Tibial artery (tissue), 4 donors: ENCODE data around the gene RASGRP3.

Experiments used
- DNase-seq, 2 donors: peaks; one replicate each; pipeline ENCODE4 v3.0.0-alpha.2; 2019
- H3K27ac ChIP-seq, 2 donors: fragments of 200-600 bp; sonication (generic) in 1 of 2; 1 replicate in 1 of 2; 2 replicates in 1 of 2; pipeline ENCODE4 v1.5.1; 2018 to 2019; ENCODE audit warnings: mild to moderate bottlenecking in 1 of 2
- H3K27me3 ChIP-seq, 2 donors: fragments of 200-600 bp; sonication (generic) in 1 of 2; one replicate each; pipeline versions ENCODE4 v1.5.1 to v1.6.0; 2016 to 2019
- H3K36me3 ChIP-seq, 3 donors: fragments of 200-600 bp; sonication (generic) in 2 of 3; one replicate each; pipeline ENCODE4 v1.5.1; 2016 to 2019; ENCODE audit warnings: mild to moderate bottlenecking in 2 of 3
- H3K4me1 ChIP-seq, 4 donors: fragments of 200-600 bp; sonication (generic) in 2 of 4; 1 replicate in 3 of 4; 2 replicates in 1 of 4; pipeline ENCODE4 v1.5.1; 2016 to 2019
- H3K4me3 ChIP-seq, 2 donors: fragments of 200-600 bp; sonication (generic) in 1 of 2; 1 replicate in 1 of 2; 2 replicates in 1 of 2; pipeline ENCODE4 v1.5.1; 2018 to 2019; ENCODE audit warnings: mild to moderate bottlenecking in 2 of 2
- H3K9me3 ChIP-seq, 3 donors: fragments of 200-600 bp; sonication (generic) in 1 of 3; one replicate each; pipeline ENCODE4 v1.5.1; 2016 to 2019
- intact Hi-C: fragments of 100-400 bp; cut with DNase I; formaldehyde crosslinking; loops from one replicate; pipeline ENCODE4 v1.15.0; 2023; ENCODE audit warnings: low total_unique reads
- TF ChIP-seq, protein P1 (sequence below), 2 experiments: fragments of 200-600 bp in 1 of 2; fragments of 450-650 bp in 1 of 2; IDR thresholded peaks; one replicate each; pipeline ENCODE4 v1.5.1; 2017 to 2019; ENCODE audit warnings: antibody characterized with exemption in 2 of 2, mild to moderate bottlenecking in 1 of 2, moderate library complexity in 1 of 2

Gene RASGRP3

GRCh38 chr2:33599943-33600192 lies 123.4 kb downstream of the RASGRP3 start:
- H3K4me3 ChIP-seq: peak overlapping the region; percentile 70 to 96
- H3K27ac ChIP-seq: peak overlapping the region; percentile 81 to 92
- H3K36me3 ChIP-seq: peaks cover 0 to 2% (median 0%) of the 10 kb centered on the region in 3 donors
- peaks cover 0 to 35% (median 12%) of the 10 kb centered on the region in 4 donors for H3K4me1 ChIP-seq
- DNase-seq: no peak
- intact Hi-C loops: no loop called here
- TF ChIP-seq, protein P1, sequence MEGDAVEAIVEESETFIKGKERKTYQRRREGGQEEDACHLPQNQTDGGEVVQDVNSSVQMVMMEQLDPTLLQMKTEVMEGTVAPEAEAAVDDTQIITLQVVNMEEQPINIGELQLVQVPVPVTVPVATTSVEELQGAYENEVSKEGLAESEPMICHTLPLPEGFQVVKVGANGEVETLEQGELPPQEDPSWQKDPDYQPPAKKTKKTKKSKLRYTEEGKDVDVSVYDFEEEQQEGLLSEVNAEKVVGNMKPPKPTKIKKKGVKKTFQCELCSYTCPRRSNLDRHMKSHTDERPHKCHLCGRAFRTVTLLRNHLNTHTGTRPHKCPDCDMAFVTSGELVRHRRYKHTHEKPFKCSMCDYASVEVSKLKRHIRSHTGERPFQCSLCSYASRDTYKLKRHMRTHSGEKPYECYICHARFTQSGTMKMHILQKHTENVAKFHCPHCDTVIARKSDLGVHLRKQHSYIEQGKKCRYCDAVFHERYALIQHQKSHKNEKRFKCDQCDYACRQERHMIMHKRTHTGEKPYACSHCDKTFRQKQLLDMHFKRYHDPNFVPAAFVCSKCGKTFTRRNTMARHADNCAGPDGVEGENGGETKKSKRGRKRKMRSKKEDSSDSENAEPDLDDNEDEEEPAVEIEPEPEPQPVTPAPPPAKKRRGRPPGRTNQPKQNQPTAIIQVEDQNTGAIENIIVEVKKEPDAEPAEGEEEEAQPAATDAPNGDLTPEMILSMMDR (IDR thresholded peaks at IDR 0.05): no peak
- H3K9me3 ChIP-seq: no peaks in the 10 kb centered on the region
- H3K27me3 ChIP-seq: no peaks in the 10 kb centered on the region

GRCh38 chr2:33602201-33602830 lies 125.9 kb downstream of the RASGRP3 start:
- TF ChIP-seq, protein P1 (IDR thresholded peaks at IDR 0.05): no peak
- no peaks in the 10 kb centered on the region for H3K36me3 ChIP-seq
- no peaks in the 10 kb centered on the region for H3K9me3 ChIP-seq
- H3K27ac ChIP-seq: no peak overlapping the region
- no peak for DNase-seq
- no peaks in the 10 kb centered on the region for H3K27me3 ChIP-seq
- peaks cover 0 to 19% (median 6%) of the 10 kb centered on the region in 4 donors for H3K4me1 ChIP-seq
- no peak overlapping the region for H3K4me3 ChIP-seq
- intact Hi-C loops: no loop called here

DNA sequence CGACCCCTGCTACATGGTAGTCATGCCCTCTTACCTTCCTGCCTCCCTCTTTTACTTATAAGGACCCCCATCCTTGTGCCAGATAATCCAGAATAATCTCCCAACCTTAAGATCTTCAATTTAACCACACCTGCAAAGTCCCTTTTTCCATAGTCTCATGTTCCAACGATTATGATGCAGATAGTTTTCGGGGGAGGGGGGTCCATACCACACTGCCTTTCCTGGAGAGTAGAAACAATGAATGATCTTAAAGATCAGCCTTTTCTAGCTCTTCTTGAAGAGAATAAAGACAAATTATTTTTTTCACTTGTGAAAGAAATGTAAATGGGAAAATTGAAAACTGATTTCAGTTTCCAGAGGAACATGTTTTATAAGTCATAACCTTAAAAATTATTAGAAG lies 127.0 kb downstream of the RASGRP3 start:
- H3K27me3 ChIP-seq: no peaks in the 10 kb centered on the region
- H3K36me3 ChIP-seq: no peaks in the 10 kb centered on the region
- peaks cover 0 to 16% (median under 1%) of the 10 kb centered on the region in 4 donors for H3K4me1 ChIP-seq
- H3K4me3 ChIP-seq: no peak overlapping the region
- no peaks in the 10 kb centered on the region for H3K9me3 ChIP-seq
- H3K27ac ChIP-seq: no peak overlapping the region
- TF ChIP-seq, protein P1 (IDR thresholded peaks at IDR 0.05): no peak
- intact Hi-C loops: no loop called here
- no peak for DNase-seq

DNA sequence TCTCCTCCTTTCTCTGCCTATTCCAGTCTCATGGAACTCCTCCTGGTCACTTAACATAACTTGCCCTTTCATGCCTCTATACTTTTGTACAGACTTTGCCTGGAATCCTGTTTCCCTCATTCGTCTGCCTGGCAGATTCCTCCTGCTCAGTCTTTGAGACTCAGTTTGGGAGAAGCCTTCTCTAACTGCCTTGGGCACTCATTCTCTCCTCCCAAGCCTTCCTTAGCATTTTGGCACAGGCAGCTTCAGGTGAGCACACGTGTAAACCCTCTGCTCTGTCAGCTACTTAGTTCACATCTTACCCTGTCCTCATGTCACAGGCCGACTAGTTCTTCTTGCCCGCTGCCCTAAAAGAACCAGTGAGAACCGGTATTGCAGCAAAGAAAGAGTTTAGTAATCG lies 128.6 kb downstream of the RASGRP3 start:
- Histone ChIP-seq H3K4me1 (peaks cover 0 to 16% (median 0%) of the 10 kb centered on the region in 4 donors), H3K27ac (no peak overlapping the region), H3K9me3 (no peaks in the 10 kb centered on the region), H3K27me3 (no peaks in the 10 kb centered on the region), H3K4me3 (no peak overlapping the region), H3K36me3 (no peaks in the 10 kb centered on the region)
- intact Hi-C loops: no loop called here
- TF ChIP-seq, protein P1 (IDR thresholded peaks at IDR 0.05): no peak
- DNase-seq: no peak

DNA sequence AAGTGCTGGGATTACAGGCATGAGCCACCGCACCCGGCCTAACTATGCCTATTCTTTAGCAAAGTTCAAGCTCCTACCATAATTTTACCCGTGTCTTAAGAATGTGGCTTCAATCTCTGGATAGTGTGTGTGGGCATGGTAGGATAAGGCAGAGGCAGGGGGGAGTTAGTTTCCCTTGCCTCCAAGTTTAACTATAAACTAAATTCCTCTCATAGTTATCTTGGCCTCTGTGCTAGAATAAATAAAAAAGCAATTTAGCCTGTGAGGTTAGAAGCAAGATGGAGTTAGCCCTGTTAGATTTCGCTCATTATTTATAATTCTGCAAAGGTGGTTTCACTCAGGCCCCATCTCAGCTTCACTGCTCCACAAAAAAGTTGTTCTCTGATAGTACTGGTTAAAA lies 129.7 kb downstream of the RASGRP3 start:
- Histone ChIP-seq H3K4me3 (no peak overlapping the region), H3K27ac (no peak overlapping the region), H3K4me1 (peaks cover 0 to 16% (median 0%) of the 10 kb centered on the region in 4 donors), H3K9me3 (no peaks in the 10 kb centered on the region), H3K27me3 (no peaks in the 10 kb centered on the region), H3K36me3 (no peaks in the 10 kb centered on the region)
- TF ChIP-seq, protein P1 (IDR thresholded peaks at IDR 0.05): no peak
- DNase-seq: no peak
- intact Hi-C loops: no loop called here

GRCh38 chr2:33606622-33607021 lies 130.2 kb downstream of the RASGRP3 start:
- no peak for DNase-seq
- TF ChIP-seq, protein P1 (IDR thresholded peaks at IDR 0.05): no peak
- H3K27me3 ChIP-seq: no peaks in the 10 kb centered on the region
- no peak overlapping the region for H3K4me3 ChIP-seq
- no peaks in the 10 kb centered on the region for H3K9me3 ChIP-seq
- intact Hi-C loops: no loop called here
- no peak overlapping the region for H3K27ac ChIP-seq
- H3K4me1 ChIP-seq: peaks cover 0 to 16% (median 0%) of the 10 kb centered on the region in 4 donors
- H3K36me3 ChIP-seq: no peaks in the 10 kb centered on the region
